ENCODE results near the gene RNU1-4.
"Not testable (repeated sequence)": the region's sequence is repeated elsewhere in the genome, so short reads cannot be mapped to it uniquely, and the experiment has no call there.

Gene RNU1-4

GRCh38 chr1:16770139-16770759 is 29.9 kb downstream of the RNU1-4 start:
- not testable (repeated sequence) for DNase-seq

- not testable (repeated sequence) for DNase-seq
Observed at GRCh38 chr1:16770896-16771446, 30.7 kb downstream of the RNU1-4 start.

DNA sequence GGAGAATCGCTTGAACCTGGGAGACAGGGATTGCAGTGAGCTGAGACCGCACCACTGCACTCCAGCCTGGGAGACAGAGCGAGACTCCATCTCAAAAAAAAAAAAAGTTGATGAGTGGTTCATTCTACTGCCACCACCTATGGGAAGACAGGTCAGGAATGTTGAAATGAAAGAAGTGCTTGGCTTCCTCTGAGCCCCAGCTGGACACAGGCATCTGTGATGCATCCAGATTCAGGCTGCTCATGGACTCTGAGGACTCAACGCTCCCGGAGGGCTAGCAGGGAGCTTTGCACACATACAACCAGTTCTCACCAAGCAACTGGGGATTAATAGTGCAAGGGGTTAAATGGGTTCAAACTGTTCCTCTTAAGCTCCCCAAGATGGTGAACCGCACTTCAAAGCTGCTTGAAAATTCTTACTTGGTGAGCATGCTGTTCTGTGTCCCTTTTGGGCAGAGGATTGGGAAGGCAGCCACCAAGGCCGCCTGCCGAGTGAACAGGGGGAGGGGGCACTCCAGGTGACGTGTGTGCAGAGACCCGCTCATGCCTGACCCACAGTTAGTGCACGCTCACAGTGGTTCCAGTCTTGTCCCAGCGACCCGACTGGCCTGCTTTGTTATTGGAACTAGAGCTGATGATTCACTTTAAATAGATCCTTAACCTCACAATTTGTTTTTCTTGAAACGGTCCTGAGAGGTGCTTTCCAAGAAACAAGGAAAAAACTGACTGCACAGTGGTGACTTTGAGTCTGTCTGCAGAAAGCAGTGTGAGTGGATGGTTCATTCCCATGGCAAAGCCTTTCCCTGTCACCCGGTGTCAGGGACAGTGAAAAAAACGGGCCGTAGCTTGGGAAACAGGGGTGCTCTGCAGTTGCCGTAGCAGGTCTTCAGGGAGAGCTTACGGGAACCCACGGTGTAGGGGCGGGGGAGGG is 32.2 kb downstream of the RNU1-4 start:
- DNase-seq, result not testable (repeated sequence)

- not testable (repeated sequence) for DNase-seq
Observed at GRCh38 chr1:16773205-16773596, 32.9 kb downstream of the RNU1-4 start.

DNA sequence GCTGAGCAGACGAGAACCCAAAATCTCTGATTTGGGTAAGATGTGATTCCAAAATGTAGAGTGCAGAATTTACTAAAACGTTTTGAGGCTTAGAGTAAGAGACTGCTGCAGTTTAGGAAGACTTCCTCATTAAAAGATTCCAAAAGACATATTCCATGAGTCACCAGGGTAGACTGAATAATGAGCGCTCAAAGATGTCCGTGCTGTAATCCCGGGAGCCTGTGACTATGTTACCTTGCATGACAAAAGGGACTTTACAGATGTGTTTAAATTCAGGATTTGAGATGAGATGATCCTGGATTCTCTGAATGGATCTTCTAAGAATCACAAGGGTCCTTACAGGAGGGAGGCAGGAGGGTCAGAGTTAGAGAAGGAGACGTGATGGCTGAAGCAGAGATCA is 33.4 kb downstream of the RNU1-4 start:
- not testable (repeated sequence) for DNase-seq

DNA sequence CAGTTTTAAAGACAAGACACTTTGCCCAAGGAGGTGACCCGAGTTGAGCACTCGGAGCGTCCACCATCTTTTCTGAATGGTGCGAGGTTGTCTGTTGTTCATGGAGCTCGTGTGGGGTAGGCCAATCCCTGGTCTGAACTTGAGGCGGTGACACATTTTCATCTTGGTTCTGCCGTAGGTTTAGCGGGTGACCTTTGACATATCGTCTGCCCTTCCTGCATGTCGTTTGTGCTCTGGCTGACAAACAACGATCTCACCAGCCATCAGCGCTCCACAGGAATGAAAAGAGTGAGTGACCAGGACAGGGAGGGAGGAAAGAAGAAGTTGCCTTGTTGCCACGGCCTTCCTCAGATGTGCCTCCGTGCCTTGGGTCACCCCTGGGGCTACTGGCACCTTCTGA is 34.5 kb downstream of the RNU1-4 start:
- not testable (repeated sequence) for DNase-seq

GRCh38 chr1:16775290-16775689 is 35.0 kb downstream of the RNU1-4 start:
- not testable (repeated sequence) for DNase-seq

DNA sequence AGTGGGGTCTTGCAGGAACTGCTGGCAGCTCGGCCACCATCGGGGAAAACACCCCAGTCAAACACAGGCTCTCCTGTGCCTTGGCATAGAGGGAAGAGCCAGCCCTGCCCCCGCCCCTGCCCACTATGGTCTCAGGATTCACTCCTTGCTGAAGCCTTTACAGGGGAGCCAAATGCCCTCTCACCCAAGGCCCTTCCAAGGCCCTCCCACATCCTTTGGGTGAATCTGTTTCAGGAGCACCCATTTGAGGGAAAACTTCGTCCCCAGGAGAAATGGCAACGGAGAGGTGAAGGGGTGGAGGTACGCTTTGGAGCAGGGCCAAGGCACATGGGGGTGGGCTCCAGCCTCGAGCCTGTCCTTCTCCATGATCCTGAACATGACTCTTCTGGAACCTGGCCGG is 35.9 kb downstream of the RNU1-4 start:
- not testable (repeated sequence) for DNase-seq

DNA sequence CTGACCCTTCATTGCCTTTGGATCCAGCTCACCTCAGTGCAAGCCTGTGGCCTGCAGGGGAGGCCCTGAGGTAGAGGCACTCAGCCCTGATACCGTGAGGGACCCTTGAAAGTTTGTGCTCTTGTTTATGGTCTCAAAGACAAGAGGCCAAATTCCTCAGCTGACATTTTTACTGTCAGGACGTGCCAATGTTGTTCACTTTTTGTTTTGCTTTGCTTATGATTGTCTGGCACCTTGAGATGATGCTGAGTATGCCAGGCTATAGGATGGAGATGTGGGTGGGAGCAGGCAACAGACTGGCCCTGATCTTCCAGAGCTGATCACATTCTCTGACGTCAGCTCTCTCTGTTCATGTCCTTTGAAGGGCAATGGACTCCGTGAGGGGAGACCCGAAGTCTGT is 36.5 kb downstream of the RNU1-4 start:
- DNase-seq, result not testable (repeated sequence)

- not testable (repeated sequence) for DNase-seq
Observed at GRCh38 chr1:16777821-16778220, 37.5 kb downstream of the RNU1-4 start.

DNA sequence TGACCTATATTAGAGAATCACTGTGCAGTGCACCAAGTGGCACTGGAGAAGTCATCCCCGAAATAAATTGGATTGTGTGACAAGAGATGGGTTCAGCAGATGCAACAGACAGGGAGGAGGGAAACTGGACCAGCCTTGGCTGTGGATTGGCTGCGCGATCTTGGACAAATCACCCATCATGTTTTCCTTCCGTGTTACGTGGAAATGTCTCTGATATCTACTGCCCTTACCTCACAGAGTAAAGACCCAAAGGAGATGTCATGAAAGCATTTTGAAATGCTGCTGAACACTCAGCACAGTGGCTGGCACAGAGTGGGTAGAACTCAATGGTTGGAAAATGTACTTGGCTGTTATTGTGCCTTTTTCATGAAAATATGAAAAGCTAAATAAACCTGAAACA is 39.2 kb downstream of the RNU1-4 start:
- DNase-seq, result not testable (repeated sequence)

DNA sequence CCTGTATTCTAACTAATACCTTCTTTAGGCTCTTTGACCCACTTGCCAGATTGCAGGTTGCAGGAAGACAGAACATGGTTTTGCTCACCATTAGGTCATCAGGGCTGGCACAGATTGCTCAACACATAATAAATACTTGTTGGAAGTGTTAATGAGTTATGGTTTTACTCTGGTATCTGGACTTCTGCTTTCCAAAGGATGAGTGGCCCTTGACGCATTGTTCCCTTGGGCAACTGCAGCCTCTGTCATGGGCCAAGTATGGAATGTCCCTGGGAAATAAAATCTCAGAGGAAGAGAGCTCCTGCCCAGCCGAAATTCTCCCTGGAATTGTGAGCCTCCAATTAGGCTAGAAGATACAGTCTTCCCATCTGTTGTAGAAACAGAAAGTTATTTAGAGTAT is 40.7 kb downstream of the RNU1-4 start:
- DNase-seq, result not testable (repeated sequence)

- DNase-seq, result peak; percentile 38 to 69 (median 45)
Observed at GRCh38 chr1:16781625-16782024, 41.3 kb downstream of the RNU1-4 start.

- DNase-seq, result not testable (repeated sequence)
Observed at GRCh38 chr1:16784955-16785354, 44.6 kb downstream of the RNU1-4 start.

DNA sequence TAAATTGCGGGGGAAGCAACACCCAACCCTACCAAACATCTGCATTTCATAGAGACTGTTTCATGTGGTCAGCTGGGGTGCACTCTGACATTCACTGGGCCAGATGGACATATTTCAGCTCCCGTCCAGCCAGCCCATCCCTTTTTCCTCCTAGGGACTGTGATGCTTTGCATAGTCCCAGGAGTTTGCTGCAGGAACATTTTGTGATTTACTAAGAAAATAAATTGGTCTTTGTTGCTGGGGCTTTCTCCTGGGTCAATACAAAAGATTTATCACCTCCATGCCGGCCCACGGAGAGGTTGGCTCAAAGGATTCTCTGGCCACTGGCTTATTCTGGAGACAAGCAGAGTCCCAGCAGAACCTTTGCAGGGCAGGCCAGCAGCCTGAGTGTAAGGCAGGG is 46.0 kb downstream of the RNU1-4 start:
- DNase-seq, result not testable (repeated sequence)

DNA sequence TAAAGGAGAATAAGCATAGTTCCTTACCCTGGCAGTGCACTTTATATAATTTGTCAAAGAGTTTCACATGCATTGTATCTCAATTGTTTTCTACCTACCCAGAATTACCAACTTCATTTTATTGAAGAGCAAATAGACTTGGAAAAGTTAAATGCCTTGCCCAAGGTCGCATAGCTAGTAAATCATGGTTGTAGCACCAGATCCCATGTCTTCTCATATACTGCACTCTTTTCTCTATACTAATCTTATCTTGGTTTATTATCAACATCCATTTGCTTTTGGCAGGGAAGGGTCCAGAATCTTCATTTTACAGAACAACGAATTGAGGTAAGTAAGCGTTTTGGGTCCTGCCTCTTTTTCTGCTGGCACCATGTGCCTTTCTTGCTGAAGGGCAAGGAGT is 46.9 kb downstream of the RNU1-4 start:
- not testable (repeated sequence) for DNase-seq

DNA sequence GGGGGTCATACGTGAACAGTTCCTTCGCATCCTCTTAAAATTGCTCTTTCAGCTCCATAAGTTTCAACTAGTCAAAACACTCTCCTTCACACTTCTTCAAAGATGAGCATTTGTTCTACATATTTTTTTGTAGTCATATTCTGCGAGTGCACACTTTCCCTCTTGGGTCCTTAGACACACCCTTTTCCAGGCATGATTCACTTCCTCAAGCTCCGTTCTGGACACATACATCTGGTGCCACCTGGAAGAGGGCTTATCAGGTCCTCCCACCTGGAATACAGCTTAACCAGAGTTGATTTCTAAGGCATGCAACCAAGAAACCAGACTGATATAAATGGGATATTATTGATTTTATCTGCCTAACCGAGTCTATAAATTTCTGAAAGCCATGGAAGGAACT is 47.4 kb downstream of the RNU1-4 start:
- not testable (repeated sequence) for DNase-seq
